Eye (tissue), 1 donor: ENCODE results near the gene PDE6D.

Experiments
- DNase-seq: peaks from one replicate; pipeline ENCODE4 v3.0.0-alpha.2; 2015

PDE6D gene

GRCh38 chr2:231780909-231781797 lies at the start of gene PDE6D:
Gene PDE6D (minus strand): TSS chr2:231781282. CDS start chr2:231781114, 168 bp downstream.
- DNase-seq, result peak; percentile 99

GRCh38 chr2:231821908-231822307 lies 40.8 kb upstream of the PDE6D start:
- no peak for DNase-seq

- no peak for DNase-seq
Measured at GRCh38 chr2:231820786-231821303, 39.8 kb upstream of the PDE6D start.

GRCh38 chr2:231819447-231820042 lies 38.5 kb upstream of the PDE6D start:
- DNase-seq, result no peak

- DNase-seq, result no peak
Measured at GRCh38 chr2:231816327-231817026, 35.4 kb upstream of the PDE6D start.

GRCh38 chr2:231810905-231811304 lies 29.8 kb upstream of the PDE6D start:
- DNase-seq, result no peak

- DNase-seq, result no peak
Measured at GRCh38 chr2:231807020-231807419, 25.9 kb upstream of the PDE6D start.

- no peak for DNase-seq
Measured at GRCh38 chr2:231803501-231804138, 22.5 kb upstream of the PDE6D start.

- DNase-seq, result peak; percentile 30
Measured at GRCh38 chr2:231800493-231801091, 19.5 kb upstream of the PDE6D start.

GRCh38 chr2:231795525-231796327 lies 14.6 kb upstream of the PDE6D start:
- no peak for DNase-seq

- DNase-seq, result no peak
Measured at GRCh38 chr2:231794383-231794782, 13.3 kb upstream of the PDE6D start.

GRCh38 chr2:231791107-231791506 lies 10.0 kb upstream of the PDE6D start:
- no peak for DNase-seq

- no peak for DNase-seq
Measured at GRCh38 chr2:231786917-231787292, 5.8 kb upstream of the PDE6D start.

- peak; percentile 95 for DNase-seq
Measured at GRCh38 chr2:231786177-231786916, 5.3 kb upstream of the PDE6D start, which contains the start of gene COPS7B. Gene COPS7B (plus strand): TSS chr2:231786445. CDS start chr2:231788571, 2,126 bp downstream.

GRCh38 chr2:231785822-231786176 lies 4.7 kb upstream of the PDE6D start:
- DNase-seq, result no peak

GRCh38 chr2:231785413-231785812 lies 4.3 kb upstream of the PDE6D start:
- no peak for DNase-seq

GRCh38 chr2:231781798-231782726 lies 980 bp upstream of the PDE6D start:
- DNase-seq, result peak; percentile 35

GRCh38 chr2:231780123-231780908 lies 766 bp downstream of the PDE6D start:
- DNase-seq, result peak; percentile 58
